ENCODE data around the gene SBK3.

GRCh38 chr19:55578031-55578760 is 32.9 kb upstream of the SBK3 start:
- TF ChIP-seq EZH2 (IDR thresholded peaks at IDR 0.05; ENCODE audit: low read length, unreplicated experiment) (no peak), CTCF (conservative IDR thresholded peaks at IDR 0.05; ENCODE audit: low read depth, low read length) (no peak)
